ENCODE measurements around the gene MGLL.

DNA sequence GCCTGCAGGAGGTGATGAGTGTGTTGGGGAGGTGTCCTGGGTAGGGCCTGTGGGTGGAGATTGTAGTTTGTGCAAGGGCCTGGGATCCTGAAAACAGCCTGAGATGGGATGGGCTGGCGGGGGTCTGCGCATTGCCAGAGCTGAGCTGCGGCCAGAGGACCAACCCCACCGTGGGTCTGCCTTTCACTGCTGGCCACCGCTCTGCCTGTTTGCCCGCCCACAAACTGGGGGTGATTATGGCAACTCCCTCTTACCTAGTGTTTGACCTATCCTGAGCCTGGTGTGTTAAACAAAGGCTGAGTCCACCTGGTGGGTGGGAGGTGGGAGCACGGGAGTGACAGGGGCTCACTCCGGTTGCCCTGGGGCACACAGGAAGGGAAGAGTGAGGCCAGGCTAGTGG lies 139.8 kb downstream of the MGLL start:
- TF ChIP-seq CTCF (IDR thresholded peaks at IDR 0.05) (no peak), EZH2 (IDR thresholded peaks at IDR 0.05; ENCODE audit: borderline replicate concordance, insufficient read depth, low read depth, low read length, poor library complexity, severe bottlenecking) (no peak)
